Fibroblast of skin of abdomen (primary cell): Measurements from ENCODE around the gene ZNF579.
"Not testable (repeated sequence)": the region's sequence is repeated elsewhere in the genome, so short reads cannot be mapped to it uniquely, and the experiment has no call there.

ENCODE experiments used
- DNase-seq: peaks from one replicate; pipeline ENCODE4 v3.0.0-alpha.2; 2013

The ZNF579 gene

DNA sequence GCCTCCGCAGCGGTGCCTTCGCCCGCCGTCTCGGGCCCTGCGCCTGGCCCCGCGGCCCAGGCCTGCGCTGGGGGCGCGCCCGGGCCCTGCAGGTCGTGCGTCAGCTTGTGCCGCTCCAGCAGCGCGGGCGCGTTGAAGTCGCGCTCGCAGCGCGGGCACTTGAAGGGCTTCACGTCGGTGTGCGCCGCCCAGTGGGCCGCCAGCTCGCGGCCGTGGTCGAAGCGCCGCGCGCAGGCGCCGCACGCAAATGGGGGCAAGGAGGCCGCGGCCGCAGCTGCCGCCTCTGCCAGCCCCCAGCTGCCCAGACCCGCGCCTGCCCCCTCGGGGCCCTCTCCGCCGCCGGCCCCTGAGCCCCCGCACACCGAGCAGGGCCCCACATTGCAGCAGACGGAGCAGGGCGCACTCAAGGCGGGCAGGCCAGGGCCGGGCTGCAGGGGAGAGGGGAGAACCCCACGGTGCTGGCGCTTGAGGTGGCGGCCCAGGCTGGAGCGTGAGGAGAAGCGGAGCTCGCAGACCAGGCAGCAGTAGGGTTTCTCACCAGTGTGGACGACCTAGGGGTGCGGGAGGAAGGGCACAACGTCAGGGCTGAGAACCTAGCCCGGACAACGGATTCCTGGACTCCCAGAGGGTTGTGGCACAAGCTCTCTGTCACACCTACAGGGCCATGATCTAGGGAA is 12.6 kb upstream of the ZNF579 start:
- DNase-seq: no peak

DNA sequence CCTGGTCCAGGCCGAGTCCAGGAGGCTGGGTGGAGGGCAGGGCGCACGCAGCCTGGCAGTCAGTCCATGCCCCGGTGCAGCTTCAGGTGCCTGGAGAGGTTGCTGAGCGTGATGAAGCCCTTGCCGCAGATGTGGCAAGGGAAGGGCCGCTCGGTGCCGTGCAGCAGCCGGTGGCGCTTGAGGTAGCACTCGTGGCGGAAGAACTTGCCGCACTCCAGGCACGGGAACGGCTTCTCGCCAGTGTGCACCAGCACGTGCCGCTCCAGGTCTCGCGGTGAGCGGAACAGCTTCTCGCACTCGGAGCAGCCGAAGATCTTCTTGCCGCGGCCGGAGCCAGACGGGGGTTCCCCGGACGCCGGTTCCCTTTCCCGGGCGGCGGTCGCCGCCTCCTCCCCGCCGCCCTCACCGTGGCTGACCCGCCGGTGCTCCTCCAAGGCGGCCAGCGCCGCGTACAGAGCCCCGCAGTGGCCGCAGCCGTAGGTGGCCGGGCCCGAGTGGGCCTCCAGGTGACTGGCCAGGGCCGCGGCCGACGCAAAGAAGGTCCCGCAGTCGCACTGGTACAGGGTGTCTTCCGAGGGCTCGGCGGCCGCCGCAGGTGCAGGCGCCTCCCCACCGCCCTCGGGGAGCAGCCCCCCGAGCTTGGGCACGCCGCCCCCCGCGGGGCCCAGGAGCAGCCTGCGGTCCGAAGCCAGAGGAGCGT is 11.9 kb upstream of the ZNF579 start:
- no peak for DNase-seq

DNA sequence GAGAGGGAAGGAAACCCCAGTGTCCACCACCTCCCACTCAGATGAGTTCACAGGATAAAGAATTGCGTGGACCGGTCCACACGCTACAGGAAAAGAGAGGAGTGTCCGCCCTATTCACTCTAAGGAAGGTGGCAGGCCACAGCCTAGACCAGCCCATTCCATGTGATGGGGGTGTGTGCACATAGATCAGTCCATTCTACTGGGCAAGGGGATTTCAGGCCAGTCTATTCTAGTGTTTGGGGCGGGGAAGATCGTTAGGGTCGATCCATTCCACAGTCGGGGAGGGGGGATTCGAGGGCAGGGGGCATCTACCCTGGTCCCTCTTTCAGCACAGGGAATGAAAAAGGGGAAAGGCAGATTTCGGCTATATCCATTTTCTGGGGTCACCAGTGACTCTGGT is 10.9 kb upstream of the ZNF579 start:
- DNase-seq: no peak

DNA sequence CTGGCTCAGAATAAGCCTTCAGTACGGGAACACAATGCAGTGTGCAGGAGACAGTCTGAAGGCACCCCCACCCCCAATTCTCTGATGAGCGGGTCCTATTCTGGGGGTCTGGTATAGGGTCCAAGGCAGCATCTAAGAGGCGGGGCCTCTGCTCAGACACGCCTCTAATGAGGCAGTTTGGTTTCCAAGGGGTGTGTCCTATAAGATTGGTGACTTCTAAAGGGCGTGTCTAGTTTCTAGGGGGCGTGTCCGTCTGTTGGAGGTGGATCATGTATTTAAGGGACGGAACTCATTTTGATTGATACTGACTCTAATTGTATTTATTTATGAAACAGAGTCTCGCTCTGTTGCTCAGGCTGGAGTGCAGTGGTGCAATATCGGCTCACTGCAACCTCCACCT is 10.0 kb upstream of the ZNF579 start:
- DNase-seq: no peak

DNA sequence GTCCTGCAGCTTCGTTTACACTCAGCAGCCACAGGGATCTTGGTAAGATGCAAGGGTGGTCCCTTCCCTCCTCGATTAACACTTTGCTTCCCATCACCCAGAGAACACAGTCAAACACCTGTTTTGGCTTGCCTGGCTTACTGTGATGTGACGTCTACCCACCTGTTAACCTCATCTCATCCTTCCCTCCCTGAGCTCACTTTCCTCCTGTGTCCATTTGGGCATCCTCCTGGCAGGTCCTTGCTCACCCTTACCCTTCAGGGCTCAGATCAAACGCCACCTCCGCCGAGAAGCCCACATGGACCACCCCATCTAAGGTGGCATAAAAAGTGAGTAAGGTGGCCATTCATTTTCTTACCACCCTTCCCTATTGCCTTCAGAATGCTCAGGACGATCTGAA is 9.5 kb upstream of the ZNF579 start:
- no peak for DNase-seq

DNA sequence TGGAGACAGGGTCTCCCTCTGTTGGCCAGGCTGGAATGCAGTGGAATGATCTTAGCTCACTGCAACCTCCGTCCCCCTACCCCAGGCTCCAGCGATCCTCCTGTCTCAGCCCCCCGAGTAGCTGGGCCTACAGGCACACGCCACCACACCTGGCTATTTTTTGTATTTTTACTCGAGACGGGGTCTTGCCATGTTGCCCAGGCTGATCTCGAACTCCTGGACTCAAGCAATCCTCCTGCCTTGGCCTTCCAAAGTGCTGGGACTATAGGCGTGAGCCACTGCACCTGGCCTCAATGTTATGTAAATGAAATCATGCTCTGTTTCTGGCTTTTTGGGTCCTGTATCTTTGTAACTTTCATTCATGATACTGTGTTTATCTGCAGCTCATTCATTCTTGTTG is 8.1 kb upstream of the ZNF579 start:
- DNase-seq: no peak

DNA sequence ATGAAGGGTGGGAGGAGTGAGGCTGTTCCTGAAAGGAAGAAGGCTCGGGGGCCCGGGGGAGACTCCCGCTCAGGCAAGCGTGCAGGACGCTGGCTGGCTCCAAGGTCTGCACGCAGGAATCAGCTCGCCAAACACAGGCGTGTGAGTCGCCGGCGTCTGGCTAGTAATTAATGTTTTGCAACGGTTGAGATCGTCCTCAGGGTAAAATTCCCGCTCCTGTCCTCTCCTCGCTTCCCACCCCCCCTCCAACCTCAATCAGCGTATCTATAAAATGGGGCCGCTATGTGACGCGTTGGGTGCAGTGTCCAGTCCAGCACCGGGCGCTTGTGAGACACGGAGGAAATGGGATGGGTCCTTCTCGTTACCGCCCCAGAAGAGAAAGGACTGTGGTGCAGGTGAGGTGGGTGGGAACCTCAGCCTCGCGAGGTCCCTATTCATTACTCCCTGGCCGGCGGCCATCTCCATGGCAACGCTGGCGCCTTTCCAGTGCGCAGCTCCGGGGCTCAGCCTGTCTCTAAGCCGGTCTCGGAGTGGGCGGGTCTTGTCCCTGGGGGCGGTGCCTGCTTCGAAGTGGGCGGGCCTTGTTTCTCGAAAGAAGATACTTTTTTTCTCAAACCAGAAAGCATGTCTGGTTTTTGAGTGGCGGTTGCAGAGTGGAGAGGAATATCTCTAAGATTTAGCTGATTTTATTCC is 6.5 kb upstream of the ZNF579 start:
- peak; percentile 90 for DNase-seq

DNA sequence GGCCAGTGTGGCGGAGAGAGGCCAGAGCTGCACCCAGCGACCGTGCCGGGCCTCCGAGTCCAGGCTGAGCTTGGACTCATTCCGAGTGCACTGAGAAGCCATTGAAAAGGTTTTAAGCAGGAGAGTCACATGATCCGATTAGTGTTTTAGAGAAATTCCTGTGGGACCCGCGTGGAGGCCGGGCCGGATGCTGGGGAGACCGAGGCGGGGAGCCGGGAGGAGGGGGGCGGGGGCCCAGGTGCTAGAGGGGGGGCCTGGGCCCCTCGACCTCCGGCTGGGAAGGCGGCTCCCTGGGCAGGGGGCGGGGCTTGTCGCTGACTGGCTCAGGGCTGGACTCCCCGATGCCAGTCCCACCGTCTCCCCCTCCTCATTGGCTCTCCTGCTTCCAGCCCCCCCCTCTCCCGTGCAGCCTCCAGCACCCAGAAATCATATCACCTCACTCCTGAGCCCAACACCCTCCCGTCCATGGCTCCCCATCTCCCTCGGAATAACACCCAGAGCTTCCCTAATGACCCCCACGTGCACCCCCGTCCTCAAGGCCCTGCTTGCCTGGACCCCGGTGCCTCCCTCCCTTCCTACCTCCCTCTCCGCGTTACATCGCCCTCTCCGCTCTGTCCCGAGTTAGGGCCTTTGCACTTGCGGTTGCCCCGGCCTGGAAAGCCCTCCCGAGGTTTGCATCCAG is 5.2 kb upstream of the ZNF579 start:
- DNase-seq: peak; percentile 90

DNA sequence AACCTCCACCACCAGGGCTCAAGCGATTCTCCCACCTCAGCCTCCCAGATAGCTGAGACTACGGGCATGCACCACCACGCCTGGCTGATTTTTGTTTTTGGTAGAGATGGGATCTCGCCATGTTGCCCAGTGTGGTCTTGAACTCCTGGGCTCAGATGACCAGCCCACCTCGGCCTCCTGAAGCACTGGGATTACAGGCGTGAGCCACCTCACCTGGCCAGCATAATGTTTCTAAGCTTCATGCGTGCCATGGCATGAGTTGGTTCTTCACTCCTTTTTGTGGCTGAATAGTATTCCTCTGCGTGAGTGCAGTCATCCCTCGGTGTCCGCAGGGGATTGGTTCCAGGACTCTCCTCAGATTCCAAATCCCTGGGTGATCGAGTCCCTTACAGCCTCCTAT is 4.2 kb upstream of the ZNF579 start:
- DNase-seq: no peak

DNA sequence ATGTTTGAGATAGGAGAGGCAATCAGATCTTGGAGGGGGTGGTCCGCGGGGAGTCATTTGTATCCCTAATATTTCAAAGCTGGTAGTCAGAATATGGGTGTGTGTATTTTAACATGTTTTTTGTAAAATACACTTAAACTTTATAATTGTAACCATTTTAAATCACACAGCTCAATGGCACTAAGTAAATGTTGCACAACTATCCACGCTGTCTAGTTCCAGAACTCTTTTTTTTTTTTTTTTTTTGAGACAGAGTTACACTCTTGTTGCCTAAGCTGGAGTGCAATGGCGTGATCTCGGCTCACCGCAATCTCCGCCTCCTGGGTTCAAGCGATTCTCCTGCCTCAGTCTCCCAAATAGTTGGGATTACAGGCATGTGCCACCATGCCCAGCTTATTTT is 3.2 kb upstream of the ZNF579 start:
- not testable (repeated sequence) for DNase-seq

DNA sequence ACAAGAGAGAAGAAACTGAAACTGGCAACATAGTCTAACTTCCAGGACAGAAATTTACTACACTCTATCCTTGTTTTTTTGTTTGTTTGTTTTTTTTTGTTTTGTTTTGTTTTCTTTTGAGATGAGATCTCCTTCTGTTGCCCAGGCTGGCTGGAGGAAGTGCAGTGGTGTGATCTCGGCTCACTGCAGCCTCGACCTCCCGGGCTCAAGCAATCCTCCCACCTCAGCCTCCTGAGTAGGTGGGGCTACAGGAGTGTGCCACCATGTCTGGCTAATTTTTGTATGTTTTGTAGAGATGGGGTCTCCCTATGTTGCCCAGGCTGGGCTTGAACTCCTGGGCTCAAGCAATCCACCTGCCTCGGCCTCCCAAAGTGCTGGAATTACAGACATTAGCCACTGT is 1.6 kb upstream of the ZNF579 start:
- not testable (repeated sequence) for DNase-seq

DNA sequence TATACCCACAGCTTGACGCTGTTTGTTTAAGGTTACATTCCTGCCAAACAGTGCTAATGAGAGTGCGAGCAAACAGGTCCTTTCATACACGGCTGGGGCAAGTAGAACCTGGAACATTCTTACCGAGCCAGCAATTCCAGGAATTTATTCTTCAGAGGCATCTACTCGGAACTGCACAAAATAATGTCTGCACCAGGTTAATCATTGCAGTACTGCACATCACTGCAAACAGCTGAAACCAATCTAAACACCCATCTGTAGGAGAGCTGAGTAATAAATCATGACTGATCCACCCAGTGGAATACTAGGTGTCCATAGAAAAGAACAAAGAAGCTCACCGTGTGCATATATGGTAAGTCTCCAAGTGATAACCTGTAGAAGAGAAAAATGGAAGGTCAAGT is 1.2 kb upstream of the ZNF579 start:
- DNase-seq: peak; percentile 31

DNA sequence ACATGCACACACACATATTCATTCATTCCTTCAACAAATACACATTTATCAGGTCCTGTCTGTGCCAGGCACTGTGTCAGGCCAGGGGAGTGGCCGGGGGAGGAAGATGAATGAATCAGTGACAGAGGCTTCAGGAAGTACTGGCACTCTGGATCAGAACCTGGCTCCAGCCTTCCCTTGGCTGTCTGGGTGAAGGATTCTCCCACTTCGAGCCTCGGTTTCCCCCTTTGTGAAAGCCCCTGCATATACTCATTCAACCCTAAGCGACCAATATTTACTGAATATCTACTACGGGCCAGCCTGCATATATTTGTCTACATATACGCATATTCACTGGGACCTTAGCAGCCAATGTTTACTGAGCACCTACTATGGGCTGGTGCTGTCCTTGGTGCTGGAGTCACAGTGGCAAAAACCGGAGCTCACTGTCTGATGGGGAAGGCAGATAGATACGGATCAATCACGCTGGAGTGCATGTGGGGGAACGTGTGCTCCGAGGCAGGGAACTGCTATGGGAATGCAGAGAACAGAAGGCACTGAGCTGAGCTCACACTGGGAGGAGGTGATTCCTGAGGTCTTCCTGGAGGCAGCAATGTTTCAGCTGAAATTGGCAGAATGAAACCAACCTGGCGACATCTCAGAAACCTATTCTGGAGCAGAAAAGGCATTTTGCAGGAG is 636 bp upstream of the ZNF579 start:
- DNase-seq: no peak

DNA sequence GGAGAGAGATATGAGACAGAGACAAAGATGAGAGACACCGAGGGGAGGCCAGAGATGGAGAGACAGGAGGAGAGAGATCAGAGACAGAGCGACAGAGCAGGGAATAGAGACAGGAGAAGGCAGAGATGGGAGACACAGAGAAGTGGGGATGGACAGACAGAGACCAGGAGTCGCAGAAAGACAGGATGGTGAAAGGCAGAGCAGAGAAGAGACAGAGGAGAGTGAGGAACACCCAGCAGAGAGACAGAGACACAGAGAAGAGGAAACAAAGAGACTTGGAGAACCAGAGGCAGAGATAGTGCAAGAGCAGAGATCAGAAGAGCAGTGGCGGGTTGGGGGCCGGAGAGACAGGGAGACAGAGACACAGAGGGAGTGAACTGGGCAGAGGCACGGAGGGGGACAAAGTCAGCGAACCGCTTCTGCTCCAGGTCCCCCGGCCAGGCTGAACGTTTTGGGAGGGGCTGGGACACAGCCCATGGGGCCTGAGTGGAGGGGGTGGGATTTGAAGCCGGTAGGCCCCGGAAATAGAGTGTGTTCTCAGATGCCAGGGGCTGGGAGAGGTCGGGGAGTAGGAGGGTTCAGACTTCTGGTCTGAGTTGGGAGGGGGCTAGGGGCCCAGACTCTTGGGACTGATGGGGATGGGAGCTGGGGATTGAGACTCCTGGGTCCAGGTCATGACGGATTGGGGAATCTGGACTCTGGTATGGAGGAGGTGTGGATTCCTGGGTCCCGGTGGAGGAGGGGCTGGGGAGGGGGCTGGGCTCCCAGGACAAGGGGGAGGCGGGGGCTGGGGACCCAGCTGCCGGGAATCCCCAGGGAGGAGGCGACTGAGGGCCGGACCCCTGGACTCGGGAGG is 654 bp downstream of the ZNF579 start:
- DNase-seq: peak; percentile 31

DNA sequence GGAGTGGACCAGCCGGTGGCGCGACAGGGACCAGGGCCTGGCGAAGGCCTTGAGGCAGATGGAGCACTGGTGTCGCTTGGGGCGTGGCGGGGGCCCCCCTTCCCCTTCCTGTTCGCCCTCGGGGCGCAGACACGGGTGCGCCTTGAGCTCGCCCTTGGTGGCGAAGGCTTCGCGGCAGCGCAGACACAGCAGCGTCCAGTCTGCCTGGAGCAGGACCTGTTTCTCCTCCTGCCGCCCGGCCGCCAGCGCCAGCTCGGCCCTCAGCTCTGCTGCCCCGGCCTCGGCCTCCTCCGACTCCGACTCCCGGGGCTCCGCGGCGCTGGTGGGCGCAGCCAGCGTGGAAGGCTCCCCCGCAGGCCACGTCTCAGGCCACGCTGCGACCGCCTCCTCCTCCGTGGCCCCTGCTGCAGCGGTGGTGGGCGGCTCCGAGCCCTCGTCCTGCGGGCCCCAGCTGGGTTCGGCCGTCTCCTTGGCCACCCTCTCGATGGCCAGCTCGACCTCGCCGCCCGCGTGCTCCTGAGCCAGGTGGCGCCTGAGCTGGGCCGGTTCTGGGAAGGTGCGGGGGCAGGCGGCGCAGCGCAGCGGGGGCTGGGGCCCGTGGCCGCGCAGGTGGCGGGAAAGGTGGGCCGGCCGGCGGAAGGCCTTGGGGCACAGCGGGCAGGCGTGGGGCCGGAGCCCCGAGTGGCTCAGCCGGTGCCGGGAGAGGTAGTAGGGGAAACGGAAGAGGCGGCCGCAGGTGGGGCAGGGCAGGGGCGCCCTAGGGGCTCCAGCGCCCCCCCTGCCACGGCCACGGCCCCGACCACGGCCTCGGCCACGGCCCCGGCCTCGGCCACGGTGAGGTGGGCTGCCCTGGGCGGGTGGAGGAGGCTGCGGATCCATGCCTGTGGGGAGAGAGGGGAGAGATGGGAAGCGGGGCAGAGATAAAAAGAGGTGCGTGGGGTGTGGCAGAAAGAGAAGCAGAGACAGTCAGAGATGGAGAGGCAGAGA is 1.6 kb downstream of the ZNF579 start:
- DNase-seq: no peak

DNA sequence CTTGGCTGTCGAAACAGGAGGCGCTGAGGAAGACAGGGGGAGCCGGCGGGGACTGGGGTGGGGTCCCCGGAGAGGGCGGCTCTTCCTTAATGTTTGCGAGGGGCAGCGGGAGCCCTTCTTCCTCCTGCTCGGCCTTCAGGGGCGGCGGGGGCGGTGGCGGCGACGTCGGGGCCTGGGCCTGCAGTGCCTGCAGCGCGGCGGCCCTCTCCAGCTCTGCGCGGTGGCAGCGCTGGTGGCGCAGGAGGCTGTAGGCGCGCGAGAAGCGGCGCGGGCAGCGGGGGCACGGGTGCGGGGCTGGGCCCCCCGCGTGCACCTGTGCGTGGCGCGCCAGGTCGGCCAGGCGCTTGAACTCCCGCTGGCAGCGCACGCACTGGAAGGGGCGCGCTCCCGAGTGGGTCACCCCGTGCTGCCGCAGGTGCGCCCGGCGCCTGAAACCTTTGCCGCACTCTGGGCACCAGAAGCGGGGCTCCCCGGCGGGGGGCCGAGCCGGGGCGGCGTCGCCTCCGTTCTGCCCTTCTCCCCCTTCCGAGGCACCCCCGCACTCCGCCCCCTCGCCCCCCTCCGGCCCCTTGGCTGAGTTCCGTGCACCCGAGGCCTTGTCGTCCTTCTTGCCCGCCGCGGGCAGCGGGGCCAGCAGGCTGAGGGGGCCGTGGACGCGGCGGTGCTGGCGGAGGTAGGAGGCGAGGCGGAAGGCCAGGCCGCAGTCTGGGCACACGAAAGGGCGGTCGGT is 2.5 kb downstream of the ZNF579 start:
- no peak for DNase-seq

DNA sequence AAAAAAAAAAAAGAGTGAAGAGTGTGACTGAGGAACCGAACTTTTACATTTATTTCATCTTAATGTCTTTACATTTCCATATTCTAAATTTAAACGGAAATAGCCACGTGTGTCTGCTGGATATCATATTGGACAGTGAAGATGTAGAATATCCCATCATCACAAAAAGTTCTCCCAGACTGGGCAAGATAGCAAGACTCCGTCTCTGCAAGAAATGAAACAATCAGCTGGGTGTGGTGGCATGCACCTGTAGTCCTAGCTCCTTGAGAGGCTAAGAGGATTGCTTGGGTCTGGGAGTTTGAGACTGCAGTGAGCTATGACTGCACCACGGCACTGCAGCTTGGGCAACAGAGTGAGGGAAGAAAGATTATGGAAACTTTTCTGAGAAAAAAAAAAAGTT is 3.9 kb downstream of the ZNF579 start:
- no peak for DNase-seq

DNA sequence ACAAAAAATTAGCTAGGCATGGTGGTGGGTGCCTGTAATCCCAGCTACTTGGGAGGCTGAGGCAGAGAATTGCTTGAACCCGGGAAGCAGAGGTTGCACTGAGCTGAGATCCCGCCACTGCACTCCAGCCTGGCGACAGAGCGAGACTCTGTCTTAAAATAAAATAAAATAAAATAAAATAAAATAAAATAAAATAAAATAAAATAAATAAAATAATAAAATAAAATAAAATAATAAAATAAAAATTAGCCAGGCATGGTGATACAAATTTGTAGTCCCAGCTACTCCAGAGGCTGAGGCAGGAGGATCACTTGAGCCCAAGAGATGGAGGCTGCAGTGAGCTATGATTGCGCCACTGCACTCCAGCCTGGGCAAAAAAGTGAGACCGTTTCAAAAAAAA is 6.7 kb downstream of the ZNF579 start:
- DNase-seq: not testable (repeated sequence)

DNA sequence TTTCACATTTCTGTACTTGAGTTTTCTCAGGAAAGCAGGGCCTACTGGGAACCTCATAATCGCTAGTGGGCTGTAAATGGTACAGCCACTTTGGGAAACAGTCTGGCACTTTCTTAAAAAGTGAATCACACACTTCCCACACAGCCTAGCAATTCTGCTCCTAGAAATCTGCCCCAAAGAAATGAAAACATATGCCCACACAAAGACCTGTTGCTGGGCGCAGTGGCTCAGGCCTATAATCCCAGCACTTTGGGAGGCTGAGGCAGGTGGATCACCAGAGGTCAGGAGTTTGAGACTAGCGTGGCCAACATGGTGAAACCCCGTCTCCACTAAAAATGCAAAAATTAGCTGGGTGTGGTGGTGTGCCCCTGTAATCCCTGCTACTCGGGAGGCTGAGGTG is 11.2 kb downstream of the ZNF579 start:
- not testable (repeated sequence) for DNase-seq
